Measurements from ENCODE around the gene IQCM. TPM values are rescaled to one million over a fixed set of nuclear protein-coding genes. Genes with fewer than 3 reads are reported as not detected.
A peak's percentile ranks its signal among the peaks of the same experiment; 100 is the strongest.

IQCM gene
- total RNA-seq, 6 experiments from 2014 or later = 0.10 TPM; not detected in 5

GRCh38 chr4:149403081-149403480, 412.6 kb downstream of the IQCM start:
- Mint-ChIP-seq H3K4me3 (no peak overlapping the region), H3K27ac (no peak overlapping the region), H3K9me3 (peaks cover 9% of the 10 kb centered on the region), H3K27me3 (ENCODE audit: insufficient read depth) (no peaks in the 10 kb centered on the region), H3K36me3 (ENCODE audit: low read depth) (no peaks in the 10 kb centered on the region; the same call in 1 of the 2 replicates), H3K4me1 (ENCODE audit: low read depth) (no peaks in the 10 kb centered on the region)
- no peak for DNase-seq
- TF ChIP-seq, protein P1, sequence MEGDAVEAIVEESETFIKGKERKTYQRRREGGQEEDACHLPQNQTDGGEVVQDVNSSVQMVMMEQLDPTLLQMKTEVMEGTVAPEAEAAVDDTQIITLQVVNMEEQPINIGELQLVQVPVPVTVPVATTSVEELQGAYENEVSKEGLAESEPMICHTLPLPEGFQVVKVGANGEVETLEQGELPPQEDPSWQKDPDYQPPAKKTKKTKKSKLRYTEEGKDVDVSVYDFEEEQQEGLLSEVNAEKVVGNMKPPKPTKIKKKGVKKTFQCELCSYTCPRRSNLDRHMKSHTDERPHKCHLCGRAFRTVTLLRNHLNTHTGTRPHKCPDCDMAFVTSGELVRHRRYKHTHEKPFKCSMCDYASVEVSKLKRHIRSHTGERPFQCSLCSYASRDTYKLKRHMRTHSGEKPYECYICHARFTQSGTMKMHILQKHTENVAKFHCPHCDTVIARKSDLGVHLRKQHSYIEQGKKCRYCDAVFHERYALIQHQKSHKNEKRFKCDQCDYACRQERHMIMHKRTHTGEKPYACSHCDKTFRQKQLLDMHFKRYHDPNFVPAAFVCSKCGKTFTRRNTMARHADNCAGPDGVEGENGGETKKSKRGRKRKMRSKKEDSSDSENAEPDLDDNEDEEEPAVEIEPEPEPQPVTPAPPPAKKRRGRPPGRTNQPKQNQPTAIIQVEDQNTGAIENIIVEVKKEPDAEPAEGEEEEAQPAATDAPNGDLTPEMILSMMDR (IDR thresholded peaks at IDR 0.05) = no peak

- Mint-ChIP-seq H3K27me3 (ENCODE audit: insufficient read depth) (no peaks in the 10 kb centered on the region), H3K36me3 (ENCODE audit: low read depth) (no peaks in the 10 kb centered on the region)
These were observed 416.6 kb downstream of the IQCM start for GRCh38 chr4:149398993-149399392.

DNA sequence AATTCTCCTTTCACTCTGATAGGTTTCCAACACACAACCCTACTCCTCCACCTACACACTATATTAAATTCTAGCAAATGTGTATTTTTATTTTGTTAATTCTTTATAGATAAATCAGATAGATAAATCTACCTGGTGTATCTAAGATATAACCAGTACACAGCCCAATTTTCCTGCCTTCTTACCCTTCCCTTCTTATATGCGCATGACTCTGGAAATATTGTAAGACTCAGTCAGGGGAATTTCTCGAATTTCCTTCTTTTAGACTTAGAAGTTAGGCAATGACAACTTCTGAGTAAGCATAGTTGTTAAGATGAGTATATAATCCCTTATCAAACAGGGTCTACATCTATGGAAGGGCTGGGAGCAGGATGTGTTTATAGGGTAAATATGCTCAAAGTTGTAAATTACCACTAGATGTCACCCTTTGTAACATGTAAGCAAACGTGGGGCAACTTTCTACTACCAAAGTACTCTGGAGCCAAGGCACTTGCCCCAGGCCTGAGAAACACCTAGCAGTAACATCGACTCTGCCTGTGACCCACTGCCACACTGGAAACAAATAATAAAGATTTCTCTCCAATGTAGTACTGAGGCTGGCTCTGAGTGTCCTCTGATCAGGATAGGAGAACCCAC, 444.7 kb downstream of the IQCM start:
- Mint-ChIP-seq H3K36me3 (ENCODE audit: low read depth) (no peaks in the 10 kb centered on the region), H3K4me3 (no peak overlapping the region), H3K9me3 (no peaks in the 10 kb centered on the region), H3K27me3 (ENCODE audit: insufficient read depth) (no peaks in the 10 kb centered on the region), H3K4me1 (ENCODE audit: low read depth) (no peaks in the 10 kb centered on the region), H3K27ac (no peak overlapping the region)
- DNase-seq = peak; percentile 40
- TF ChIP-seq, protein P1 (IDR thresholded peaks at IDR 0.05) = peak; percentile 77

More at GRCh38 chr4:149398993-149399392, 416.6 kb downstream of the IQCM start:
- no peak overlapping the region for H3K27ac Mint-ChIP-seq
- TF ChIP-seq, protein P1 (IDR thresholded peaks at IDR 0.05) = no peak
- H3K9me3 Mint-ChIP-seq = no peaks in the 10 kb centered on the region; the same call in 1 of the 2 replicates
- DNase-seq = no peak
- H3K4me3 Mint-ChIP-seq = no peak overlapping the region
- H3K4me1 Mint-ChIP-seq (ENCODE audit: low read depth) = no peaks in the 10 kb centered on the region

DNA sequence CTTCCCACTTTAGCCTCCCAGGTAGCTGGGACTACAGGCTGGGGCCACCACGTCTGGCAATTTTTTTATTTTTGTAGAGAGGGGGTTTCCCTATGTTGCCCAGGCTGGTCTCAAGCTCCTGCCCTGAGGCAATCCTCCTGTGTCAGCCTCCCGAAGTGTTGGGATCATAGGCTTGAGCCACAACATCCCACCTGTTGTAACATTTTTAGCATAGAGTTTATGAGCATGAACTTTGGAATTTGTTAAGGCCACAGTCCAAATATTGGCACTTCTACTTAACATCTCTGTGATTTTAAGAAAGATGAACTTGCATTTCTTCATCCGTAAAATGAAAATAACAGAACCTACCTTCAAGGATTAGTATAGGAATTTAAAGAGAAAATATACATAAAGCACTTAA, 445.6 kb downstream of the IQCM start:
- Mint-ChIP-seq H3K36me3 (ENCODE audit: low read depth) (no peaks in the 10 kb centered on the region), H3K4me3 (no peak overlapping the region), H3K27ac (no peak overlapping the region), H3K27me3 (ENCODE audit: insufficient read depth) (no peaks in the 10 kb centered on the region), H3K4me1 (ENCODE audit: low read depth) (no peaks in the 10 kb centered on the region), H3K9me3 (no peaks in the 10 kb centered on the region)
- no peak for DNase-seq
- TF ChIP-seq, protein P1 (IDR thresholded peaks at IDR 0.05) = no peak

DNA sequence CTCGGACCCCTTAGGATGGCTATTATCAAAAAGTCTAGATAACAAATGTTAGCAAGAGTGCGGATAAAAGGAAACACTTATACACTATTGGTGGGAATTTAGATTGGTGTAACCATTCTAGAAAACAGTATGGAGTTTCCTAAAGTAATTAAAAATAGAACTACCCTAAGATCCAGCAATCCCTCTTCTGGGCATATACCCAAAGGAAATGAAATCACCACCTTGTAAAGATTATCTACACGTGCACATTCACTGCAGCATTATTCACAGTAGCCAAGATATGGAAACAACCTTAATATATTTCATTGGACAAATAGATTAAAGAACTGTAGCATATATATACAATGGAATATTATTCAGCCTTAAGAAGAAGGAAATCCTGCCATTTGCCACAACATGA, 462.4 kb downstream of the IQCM start:
- H3K27ac Mint-ChIP-seq = no peak overlapping the region
- no peak overlapping the region for H3K4me3 Mint-ChIP-seq
- TF ChIP-seq, protein P1 (IDR thresholded peaks at IDR 0.05) = no peak
- H3K9me3 Mint-ChIP-seq = peaks cover 6% of the 10 kb centered on the region
- DNase-seq = no peak
- peaks cover 1% of the 10 kb centered on the region; the same call in 1 of the 2 replicates for H3K27me3 Mint-ChIP-seq (ENCODE audit: insufficient read depth)
- H3K36me3 Mint-ChIP-seq (ENCODE audit: low read depth) = no peaks in the 10 kb centered on the region
- H3K4me1 Mint-ChIP-seq (ENCODE audit: low read depth) = no peaks in the 10 kb centered on the region
